H1 (cell line): ENCODE data around the gene PLEKHG4.

Source experiments
- CHD2 ChIP-seq: IDR thresholded peaks from 2 replicates; pipeline ENCODE4 v1.6.1; 2012; ENCODE audit warnings: low read length, improper control_type of control experiment
- CTCF ChIP-seq, 3 experiments: IDR thresholded peaks; 1 replicate in 2 of 3; 2 replicates in 1 of 3; pipeline versions ENCODE4 v1.5.1 to v1.6.1; 2011; ENCODE audit warnings: low read length in 3 of 3, mild to moderate bottlenecking in 3 of 3, inconsistent platforms in 2 of 3, low read depth in 1 of 3, moderate library complexity in 1 of 3; ENCODE audit not compliant: insufficient read depth in 1 of 3; ENCODE audit errors: control extremely low read depth in 1 of 3
- SUZ12 ChIP-seq: fragments of 200-600 bp; sonication (generic); IDR thresholded peaks from 2 replicates; pipeline ENCODE4 v1.6.1; 2012; ENCODE audit warnings: mild to moderate bottlenecking, inconsistent platforms, low read length, moderate library complexity, mixed read lengths
- TAF1 ChIP-seq: IDR thresholded peaks from 2 replicates; pipeline ENCODE4 v1.6.1; 2011; ENCODE audit warnings: mild to moderate bottlenecking, low read depth, low read length
- TEAD4 ChIP-seq: IDR thresholded peaks from 2 replicates; pipeline ENCODE4 v1.6.1; 2012; ENCODE audit warnings: low read depth, low read length, inconsistent platforms, mixed read lengths
- USF2 ChIP-seq: IDR thresholded peaks from 2 replicates; pipeline ENCODE4 v1.6.1; 2011; ENCODE audit warnings: low read length, improper control_type of control experiment

GRCh38 chr16:67249178-67250044, 29.9 kb upstream of the PLEKHG4 start:
- TF ChIP-seq CHD2 (no peak), USF2 (no peak), CTCF (IDR thresholded peaks at IDR 0.05; ENCODE audit: control extremely low read depth in 1 of 3, insufficient read depth in 1 of 3, low read depth in 1 of 3, low read length in 3 of 3) (no peak), TEAD4 (no peak), TAF1 (no peak; the same call in 1 of the 2 replicates), SUZ12 (peak; percentile 46; the same call in 1 of the 2 replicates)
